SU-DHL-6 (cell line): ENCODE measurements around the gene COL18A1.

Source experiments
- CTCF ChIP-seq: fragments of 200-600 bp; sonication (generic); IDR thresholded peaks from one replicate; pipeline ENCODE4 v1.5.1; 2017; ENCODE audit warnings: antibody characterized with exemption, mild to moderate bottlenecking, low read length, moderate library complexity; ENCODE audit not compliant: insufficient read depth, poor library complexity, severe bottlenecking
- EZH2phosphoT487 ChIP-seq: fragments of 200-600 bp; sonication (generic), shearing (Covaris generic); conservative IDR thresholded peaks from 2 replicates; pipeline ENCODE4 v1.6.1; 2018; ENCODE audit warnings: mild to moderate bottlenecking, antibody characterized with exemption, low read length, moderate library complexity, mixed read lengths

- no peak for TF ChIP-seq EZH2phosphoT487
- no peak for TF ChIP-seq CTCF
Observed at GRCh38 chr21:45496151-45496967, 91.4 kb downstream of the COL18A1 start.
